GM23338 (cell line): ENCODE results near the gene GGNBP2.

Experiments
- CTCF ChIP-seq, 2 experiments: fragments of 200-600 bp in 1 of 2; sonication (generic) in 1 of 2; conservative IDR thresholded peaks; 2 replicates each; pipeline versions ENCODE4 v1.5.1 to v1.6.1; 2016 to 2017; ENCODE audit warnings: antibody characterized with exemption in 2 of 2, low read depth in 2 of 2, mild to moderate bottlenecking in 2 of 2, moderate library complexity in 1 of 2
- ETS1 ChIP-seq: IDR thresholded peaks from 2 replicates; pipeline ENCODE4 v1.6.1; 2016; ENCODE audit warnings: antibody characterized with exemption
- EZH2 ChIP-seq: fragments of 200-600 bp; sonication (generic); IDR thresholded peaks from one replicate; pipeline ENCODE4 v1.8.0; 2017; ENCODE audit warnings: antibody characterized with exemption, mild to moderate bottlenecking, low read depth; ENCODE audit not compliant: unreplicated experiment
- EZH2phosphoT487 ChIP-seq: fragments of 200-600 bp; sonication (generic); IDR thresholded peaks from one replicate; pipeline ENCODE4 v1.8.1; 2018; ENCODE audit warnings: antibody characterized with exemption; ENCODE audit not compliant: unreplicated experiment
- POLR2AphosphoS5 ChIP-seq: IDR thresholded peaks from 2 replicates; pipeline ENCODE4 v1.6.1; 2016; ENCODE audit warnings: antibody characterized with exemption, low read depth
- REST ChIP-seq: IDR thresholded peaks from one replicate; pipeline ENCODE4 v1.6.1; 2018; ENCODE audit warnings: antibody characterized with exemption; ENCODE audit not compliant: unreplicated experiment
- ZNF331 ChIP-seq: fragments of 250-450 bp; sonication (Bioruptor Pico); IDR thresholded peaks from 2 replicates; pipeline ENCODE4 v1.5.0; 2020; ENCODE audit warnings: low read depth, mild to moderate bottlenecking, moderate library complexity

- TF ChIP-seq ETS1 (no peak), CTCF (conservative IDR thresholded peaks at IDR 0.05; ENCODE audit: low read depth in 2 of 2) (no peak), REST (no peak), EZH2phosphoT487 (no peak), EZH2 (no peak), ZNF331 (CRISPR knock-in tag) (no peak), POLR2AphosphoS5 (no peak)
These were observed 18.8 kb upstream of the GGNBP2 start for GRCh38 chr17:36525888-36526287.
